RWPE1 (cell line): ENCODE data around the gene OTUD7B.
A peak's percentile ranks its signal among the peaks of the same experiment; 100 is the strongest.

Source experiments
- CTCF ChIA-PET: fragments of 350-600 bp; sonication (Branson Sonifier 250); formaldehyde crosslinking; extraction: SDS; loops from one replicate; lab custom pipeline; 2021; lab: Yijun Ruan, JAX
- POLR2A ChIA-PET: fragments of 400-600 bp; formaldehyde crosslinking; extraction: SDS; loops from one replicate; lab custom pipeline; 2020; ENCODE audit warnings: antibody characterized with exemption; ENCODE audit not compliant: low non-redundant PET; lab: Yijun Ruan, JAX
- DNase-seq: peaks from one replicate; pipeline ENCODE4 v3.0.0; 2012; ENCODE audit warnings: low spot score
- H3K27ac ChIP-seq: fragments of 450-650 bp; 2 replicates; pipeline ENCODE4 v1.5.1; 2017
- CTCF ChIP-seq: fragments of 450-650 bp; conservative IDR thresholded peaks from 2 replicates; pipeline ENCODE4 v1.5.1; 2017; ENCODE audit warnings: low read depth, mild to moderate bottlenecking

OTUD7B gene

DNA sequence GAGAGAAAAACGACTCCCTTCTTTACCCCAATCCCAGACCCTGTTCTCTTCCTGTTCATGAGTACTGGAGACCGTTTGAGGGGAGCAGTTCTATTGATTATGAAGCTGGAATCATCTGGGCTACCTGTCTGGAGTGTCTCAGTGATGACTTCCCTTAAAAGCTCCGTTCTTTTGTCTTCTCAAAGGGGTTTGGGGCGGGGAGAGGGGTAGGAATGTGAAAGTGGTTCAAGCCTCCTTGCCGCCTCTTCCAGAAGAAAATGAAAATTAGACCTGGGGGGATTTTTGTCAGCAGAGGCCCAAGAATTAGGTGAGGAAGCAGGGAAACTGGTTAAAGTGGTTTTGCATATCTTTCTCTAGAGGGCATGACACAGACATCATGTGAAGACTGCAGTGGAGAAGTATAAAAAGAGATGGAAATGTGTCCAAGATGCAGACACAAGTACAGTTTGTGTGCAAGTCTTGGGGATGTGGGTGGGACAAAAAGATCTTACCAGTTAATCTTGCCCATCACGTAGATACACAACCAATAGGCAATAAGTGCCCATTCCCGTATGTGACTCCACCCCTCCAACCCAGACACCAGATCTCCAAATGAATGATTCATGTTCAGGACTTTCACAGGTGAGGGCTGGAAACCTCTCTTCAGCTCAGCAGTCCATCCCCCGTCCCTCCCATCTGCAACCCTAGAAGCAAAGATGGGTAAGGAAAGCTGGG lies 73.4 kb downstream of the OTUD7B start:
- no peak for TF ChIP-seq CTCF
- ChIA-PET CTCF (interaction anchor here (0.7 kb wide), 1 partner anchor 113 kb away, joined by 3 read pairs; no protein-coding TSS in a partner anchor), POLR2A (interaction anchor here (1.3 kb wide), 1 partner anchor 49 kb away, joined by 8 read pairs; a partner anchor contains a TSS)
- DNase-seq: peak; percentile 90
- peak overlapping the region; percentile 96 for H3K27ac ChIP-seq

DNA sequence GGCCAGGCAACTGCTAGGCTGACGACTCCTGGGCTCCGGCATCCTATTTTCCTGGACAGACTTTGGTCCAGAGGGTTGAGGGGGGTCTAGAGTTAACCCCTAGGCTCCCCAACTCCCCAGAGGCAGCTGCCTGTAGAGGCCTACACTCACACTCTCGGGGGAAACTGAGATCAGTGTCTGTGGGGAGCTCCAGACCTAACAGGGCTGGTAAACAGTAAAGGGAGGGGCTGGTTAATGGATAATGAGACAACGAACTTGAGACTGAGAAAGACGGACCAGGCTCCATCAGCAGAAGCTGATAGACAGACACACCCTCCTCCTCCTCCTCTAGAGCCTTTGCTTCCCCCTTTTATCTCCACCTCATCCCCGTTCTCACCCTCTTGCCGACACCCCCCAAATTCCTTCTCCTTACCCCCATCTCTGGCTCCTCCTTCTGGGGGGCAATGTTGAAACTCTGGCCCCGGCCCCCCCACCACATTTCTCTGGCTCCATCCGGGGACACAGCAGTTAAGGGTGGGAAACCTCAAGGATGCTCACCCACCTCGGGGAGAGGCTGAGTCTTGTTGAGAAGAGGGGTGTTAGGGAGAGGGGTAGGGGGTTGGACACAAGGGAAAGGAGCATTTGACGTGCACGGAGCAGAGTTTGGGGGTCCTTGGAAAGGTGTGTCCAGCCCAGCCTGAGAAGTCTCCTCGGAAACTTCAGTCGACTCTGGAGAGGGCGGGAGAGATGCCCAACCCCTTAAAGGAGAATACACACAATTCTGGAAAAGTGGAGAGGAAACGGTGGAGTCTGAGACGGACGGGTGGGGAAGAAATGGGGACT lies 74.1 kb downstream of the OTUD7B start, which contains the start of gene MTMR11:
MTMR11 (minus strand) TSS at position 710 of the 822 bp plus-strand sequence; CDS start at position 478, 232 bp downstream.
- peak within 1 kb of the TSS; percentile 96 for H3K27ac ChIP-seq
- no peak for TF ChIP-seq CTCF
- DNase-seq: peak; percentile 51
- ChIA-PET POLR2A (no interaction called here), CTCF (no interaction called here)

DNA sequence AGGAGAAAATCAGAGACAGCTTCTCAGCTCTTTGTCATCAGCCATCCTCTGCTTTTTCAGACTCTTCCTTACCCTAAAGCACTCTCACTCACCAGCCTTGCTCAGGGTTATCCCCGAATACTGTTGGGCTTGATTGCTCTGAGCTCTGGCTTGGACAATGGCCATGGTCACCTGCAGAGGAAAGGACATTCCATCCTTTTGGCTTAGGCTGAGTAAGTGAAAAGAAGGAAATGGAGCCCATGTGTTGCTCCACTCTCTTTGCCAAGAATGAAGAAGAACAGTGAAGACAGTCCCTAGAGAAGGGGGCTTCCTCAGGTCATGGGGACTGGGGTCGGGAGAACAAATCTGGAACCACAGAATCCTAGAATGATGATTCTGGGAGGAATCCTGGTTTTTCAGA lies 76.2 kb downstream of the OTUD7B start:
- POLR2A ChIA-PET: no interaction called here
- peak overlapping the region; percentile 9; the same call in 1 of the 2 replicates for H3K27ac ChIP-seq

DNA sequence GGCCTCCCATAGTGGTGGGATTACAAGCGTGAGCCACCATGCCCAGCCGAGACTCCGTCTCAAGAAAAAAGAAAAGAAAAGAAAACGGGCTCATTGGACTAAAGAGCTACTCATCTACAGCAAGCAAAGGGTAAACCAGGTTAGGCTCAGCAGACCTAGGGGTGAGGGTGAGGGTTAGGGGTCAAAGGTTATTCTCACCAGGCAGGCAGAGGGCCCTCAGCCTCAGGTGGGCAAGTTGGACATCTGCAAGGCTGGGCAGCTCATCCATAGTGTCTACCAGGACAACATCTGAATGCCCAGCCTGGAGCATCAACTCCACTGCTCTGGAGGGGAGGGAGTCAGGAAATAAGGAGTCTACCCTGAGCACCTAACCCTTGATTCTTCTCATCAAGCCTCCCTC lies 77.3 kb downstream of the OTUD7B start:
- no peak overlapping the region; the same call in 1 of the 2 replicates for H3K27ac ChIP-seq
- ChIA-PET CTCF (no interaction called here), POLR2A (no interaction called here)
- DNase-seq: no peak
- TF ChIP-seq CTCF: no peak

More for the DNA sequence above, 76.2 kb downstream of the OTUD7B start:
- CTCF ChIA-PET: interaction anchor here (0.6 kb wide), 1 partner anchor 30 kb away, joined by 3 read pairs; no protein-coding TSS in a partner anchor
- DNase-seq: no peak
- no peak for TF ChIP-seq CTCF

DNA sequence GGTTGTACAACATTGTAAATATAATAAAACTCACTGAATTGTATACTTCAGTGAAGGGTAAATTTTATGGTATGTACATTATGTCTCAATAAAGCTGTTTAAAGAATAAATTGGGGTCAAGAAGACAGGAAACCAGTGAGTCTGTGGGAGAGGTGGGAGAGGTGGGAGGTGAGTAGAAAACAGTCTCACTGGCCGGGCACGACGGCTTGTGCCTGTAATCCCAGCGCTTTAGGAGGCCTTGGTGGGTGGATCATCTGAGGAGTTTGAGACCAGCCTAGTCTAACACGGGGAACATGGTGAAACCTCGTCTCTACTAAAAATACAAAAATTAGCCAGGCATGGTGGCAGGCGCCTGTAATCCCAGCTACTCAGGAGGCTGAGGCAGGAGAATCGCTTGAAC lies 78.1 kb downstream of the OTUD7B start:
- H3K27ac ChIP-seq: no peak overlapping the region
- CTCF ChIA-PET: interaction anchor here (0.6 kb wide), 1 partner anchor 199 kb away, joined by 3 read pairs; no protein-coding TSS in a partner anchor
- TF ChIP-seq CTCF: no peak
- POLR2A ChIA-PET: no interaction called here
- no peak for DNase-seq

DNA sequence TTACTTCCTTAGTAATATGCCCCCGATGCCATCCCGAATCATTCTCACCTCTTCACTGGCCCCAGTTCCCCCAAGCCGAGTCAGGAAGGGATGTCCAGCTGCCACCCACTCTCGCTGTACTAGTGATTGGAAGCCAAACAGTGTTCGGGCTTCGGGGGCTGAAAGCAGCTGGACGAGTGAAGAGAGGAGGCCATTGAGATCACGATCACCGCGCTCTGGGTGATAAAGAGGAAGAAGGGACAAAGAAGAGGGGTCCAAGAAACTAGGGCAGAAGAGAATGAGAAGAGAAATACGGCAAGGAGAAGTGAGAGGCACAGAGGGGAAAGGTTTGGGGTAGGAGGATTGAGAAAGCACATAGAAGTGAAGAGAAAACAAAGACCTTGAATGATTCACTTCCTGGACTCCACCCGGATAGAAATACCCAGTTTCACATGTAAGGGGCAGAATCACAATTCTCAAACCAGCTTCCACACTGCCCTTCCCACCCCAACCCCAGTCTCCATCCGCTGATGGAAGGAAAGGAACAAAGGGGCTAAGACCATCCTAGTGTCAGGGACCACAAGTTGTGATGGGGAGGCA lies 79.2 kb downstream of the OTUD7B start:
- ChIA-PET POLR2A (no interaction called here), CTCF (interaction anchor here (0.6 kb wide), 1 partner anchor 35 kb away, joined by 4 read pairs; no protein-coding TSS in a partner anchor)
- peak overlapping the region; percentile 46 for H3K27ac ChIP-seq
- TF ChIP-seq CTCF: no peak
- peak; percentile 24 for DNase-seq
